Trophoblast cell (in vitro differentiated cells and primary cell): ENCODE results near the gene STIM1.

Experiments used
- DNase-seq, 2 donors: peaks; one replicate each; pipeline ENCODE4 v3.0.0-alpha.2; 2016
- H2AFZ ChIP-seq: 2 replicates; pipeline ENCODE4 v1.6.1; 2013; ENCODE audit warnings: low read length, moderate library complexity, mild to moderate bottlenecking; ENCODE audit not compliant: insufficient read depth, poor library complexity
- H2AK5ac ChIP-seq: 2 replicates; pipeline ENCODE4 v1.6.1; 2013; ENCODE audit warnings: mild to moderate bottlenecking, low read length
- H2BK120ac ChIP-seq: 2 replicates; pipeline ENCODE4 v1.6.1; 2013; ENCODE audit warnings: low read length, mild to moderate bottlenecking, moderate library complexity; ENCODE audit not compliant: insufficient read depth, poor library complexity
- H2BK12ac ChIP-seq: 2 replicates; pipeline ENCODE4 v1.6.1; 2013; ENCODE audit warnings: mild to moderate bottlenecking, low read length, moderate library complexity
- H2BK5ac ChIP-seq: 2 replicates; pipeline ENCODE4 v1.6.1; 2013; ENCODE audit warnings: low read length, low read depth, moderate library complexity, mild to moderate bottlenecking; ENCODE audit not compliant: poor library complexity
- H3K14ac ChIP-seq: 2 replicates; pipeline ENCODE4 v1.6.1; 2013; ENCODE audit warnings: mild to moderate bottlenecking, low read length
- H3K18ac ChIP-seq: 2 replicates; pipeline ENCODE4 v1.6.1; 2013; ENCODE audit warnings: mild to moderate bottlenecking, low read length
- H3K23ac ChIP-seq: 2 replicates; pipeline ENCODE4 v1.6.1; 2013; ENCODE audit warnings: low read length
- H3K27ac ChIP-seq: 2 replicates; pipeline ENCODE4 v1.5.1; 2013; ENCODE audit warnings: low read depth, mild to moderate bottlenecking, inconsistent platforms, low read length, moderate library complexity
- H3K27me3 ChIP-seq: 2 replicates; pipeline ENCODE4 v1.6.1; 2013; ENCODE audit warnings: inconsistent platforms, mild to moderate bottlenecking, low read length, moderate library complexity; ENCODE audit not compliant: insufficient read depth
- H3K36me3 ChIP-seq, 2 experiments: 1 replicate in 1 of 2; 2 replicates in 1 of 2; pipeline ENCODE4 v1.6.1; 2013; ENCODE audit warnings: low read length in 2 of 2, mild to moderate bottlenecking in 2 of 2, moderate library complexity in 1 of 2; ENCODE audit not compliant: insufficient read depth in 2 of 2, control insufficient read depth in 1 of 2
- H3K4ac ChIP-seq: 2 replicates; pipeline ENCODE4 v1.6.1; 2013; ENCODE audit warnings: low read depth, mild to moderate bottlenecking, low read length, moderate library complexity
- H3K4me1 ChIP-seq, 2 experiments: 1 replicate in 1 of 2; 2 replicates in 1 of 2; pipeline ENCODE4 v1.6.1; 2013; ENCODE audit warnings: low read length in 2 of 2, mild to moderate bottlenecking in 2 of 2, moderate library complexity in 1 of 2; ENCODE audit not compliant: insufficient read depth in 2 of 2, control insufficient read depth in 1 of 2
- H3K4me2 ChIP-seq: 2 replicates; pipeline ENCODE4 v1.6.1; 2013; ENCODE audit warnings: inconsistent platforms, mild to moderate bottlenecking, low read length, moderate library complexity
- H3K4me3 ChIP-seq: 2 replicates; pipeline ENCODE4 v1.5.1; 2013; ENCODE audit warnings: mild to moderate bottlenecking, low read depth, low read length, inconsistent platforms
- H3K79me1 ChIP-seq: one replicate; pipeline ENCODE4 v1.6.1; 2013; ENCODE audit warnings: low read length
- H3K79me2 ChIP-seq: 2 replicates; pipeline ENCODE4 v1.6.1; 2013; ENCODE audit warnings: low read length, mild to moderate bottlenecking; ENCODE audit not compliant: control insufficient read depth, insufficient read depth, poor library complexity
- H3K9ac ChIP-seq: 2 replicates; pipeline ENCODE4 v1.6.1; 2013; ENCODE audit warnings: mild to moderate bottlenecking, low read length
- H3K9me3 ChIP-seq: 2 replicates; pipeline ENCODE4 v1.6.1; 2013; ENCODE audit warnings: low read depth, mild to moderate bottlenecking, control low read depth, inconsistent platforms, low read length; ENCODE audit not compliant: insufficient read depth
- H4K12ac ChIP-seq: 2 replicates; pipeline ENCODE4 v1.6.1; 2013; ENCODE audit warnings: low read depth, mild to moderate bottlenecking, low read length, moderate library complexity
- H4K8ac ChIP-seq: 2 replicates; pipeline ENCODE4 v1.6.1; 2013; ENCODE audit warnings: low read depth, mild to moderate bottlenecking, low read length, moderate library complexity
- H4K91ac ChIP-seq: one replicate; pipeline ENCODE4 v1.6.1; 2013; ENCODE audit warnings: low read depth, mild to moderate bottlenecking, low read length, moderate library complexity
- WGBS: extraction: QIAGEN DNeasy Blood & Tissue Kit; methylation state at CpG from one replicate; pipeline ENCODE4 v1.1.7; 2013; ENCODE audit warnings: missing lambda C conversion rate; ENCODE audit not compliant: insufficient read length, insufficient coverage; ENCODE audit errors: extremely low coverage; 5-methylcytosine and 5-hydroxymethylcytosine counted together

The STIM1 gene

DNA sequence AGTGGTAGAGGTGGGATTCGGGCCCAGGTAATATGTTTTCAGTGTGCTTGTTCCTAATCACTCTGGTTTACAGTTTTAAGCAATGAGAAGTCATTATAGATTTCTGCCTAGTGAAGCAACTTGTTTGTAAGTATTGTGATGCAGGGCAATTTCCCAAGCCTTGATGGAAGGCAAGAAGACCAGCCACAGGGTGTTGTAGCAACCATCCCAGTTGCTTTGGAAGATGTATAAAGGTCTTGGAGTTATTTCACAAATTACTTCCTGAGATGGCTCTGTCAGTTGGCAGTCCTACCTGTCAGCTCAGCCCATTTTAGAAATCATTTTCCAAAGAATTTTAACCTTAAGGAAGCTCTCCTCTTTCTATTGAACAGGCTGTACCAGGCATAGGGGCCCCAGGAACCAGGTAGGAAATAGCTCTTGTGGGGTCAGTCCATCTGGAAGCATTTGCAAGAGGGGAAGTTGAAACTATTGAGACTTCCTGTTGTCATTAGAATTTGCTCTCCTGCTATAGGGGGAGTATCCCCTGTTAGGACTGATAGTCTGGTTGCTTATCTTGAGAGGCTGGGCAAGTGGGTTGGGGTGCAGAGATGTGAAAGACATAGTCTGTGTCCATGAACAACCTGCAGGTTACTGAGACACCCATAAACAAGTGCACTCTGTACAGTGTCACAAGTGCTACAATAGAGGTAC lies 47.9 kb downstream of the STIM1 start:
- H4K8ac ChIP-seq, result no peak overlapping the region
- no peak overlapping the region for H4K12ac ChIP-seq
- H4K91ac ChIP-seq, result no peak overlapping the region
- H3K14ac ChIP-seq, result no peak overlapping the region
- no peaks in the 10 kb centered on the region for H3K79me2 ChIP-seq
- H3K27ac ChIP-seq, result no peak overlapping the region
- H3K4me3 ChIP-seq, result no peak overlapping the region
- H3K18ac ChIP-seq, result no peak overlapping the region
- no peak overlapping the region for H2AK5ac ChIP-seq
- no peak overlapping the region for H3K9ac ChIP-seq
- no peak overlapping the region for H2BK5ac ChIP-seq
- H3K9me3 ChIP-seq, result peaks cover 3% of the 10 kb centered on the region
- no peaks in the 10 kb centered on the region for H3K36me3 ChIP-seq
- H3K79me1 ChIP-seq, result peaks cover 2% of the 10 kb centered on the region
- H2BK12ac ChIP-seq, result no peak overlapping the region
- no peak overlapping the region for H3K23ac ChIP-seq
- no peak overlapping the region for H3K4me2 ChIP-seq
- DNase-seq, result no peak
- no peak overlapping the region for H2AFZ ChIP-seq
- WGBS, result no CpG with 5 or more reads among the region's 1 CpG
- H2BK120ac ChIP-seq, result no peak overlapping the region
- H3K4ac ChIP-seq, result no peak overlapping the region
- peaks cover 6 to 18% of the 10 kb centered on the region in 2 experiments for H3K4me1 ChIP-seq
- no peaks in the 10 kb centered on the region for H3K27me3 ChIP-seq

DNA sequence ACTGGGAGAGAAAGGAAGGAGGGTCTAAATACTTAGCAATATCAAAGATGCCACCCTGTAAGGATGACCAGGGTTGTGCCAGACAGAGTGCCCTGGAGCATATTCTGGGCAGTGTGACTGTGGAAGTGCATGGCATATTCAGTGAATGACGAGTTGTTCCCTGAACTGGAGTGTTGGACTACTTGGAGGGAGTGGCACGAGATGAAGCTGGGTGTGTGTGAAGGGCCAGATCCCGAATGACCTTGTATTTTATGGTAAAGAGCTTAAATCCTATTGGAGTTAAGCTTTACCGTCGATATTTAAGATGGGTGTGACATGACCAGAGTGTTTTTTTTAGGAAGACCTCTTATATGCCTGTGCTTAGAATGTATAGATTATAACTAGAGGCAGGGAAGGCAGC lies 48.8 kb downstream of the STIM1 start:
- no peaks in the 10 kb centered on the region for H3K36me3 ChIP-seq
- peaks cover 2% of the 10 kb centered on the region for H3K79me1 ChIP-seq
- peak overlapping the region; percentile 44 for H3K27ac ChIP-seq
- no peak overlapping the region for H3K18ac ChIP-seq
- no peak overlapping the region for H4K8ac ChIP-seq
- peak overlapping the region; percentile 10 for H2BK120ac ChIP-seq
- no peaks in the 10 kb centered on the region for H3K27me3 ChIP-seq
- no peak overlapping the region for H3K9ac ChIP-seq
- H3K4me3 ChIP-seq, result no peak overlapping the region
- H3K79me2 ChIP-seq, result no peaks in the 10 kb centered on the region
- H3K9me3 ChIP-seq, result peaks cover 3% of the 10 kb centered on the region
- H3K4me2 ChIP-seq, result no peak overlapping the region
- no peak overlapping the region for H3K23ac ChIP-seq
- H3K4me1 ChIP-seq, result peaks cover 6 to 18% of the 10 kb centered on the region in 2 experiments
- H2BK12ac ChIP-seq, result peak overlapping the region; percentile 35
- H2AK5ac ChIP-seq, result no peak overlapping the region
- H2AFZ ChIP-seq, result no peak overlapping the region
- H2BK5ac ChIP-seq, result no peak overlapping the region
- peak overlapping the region; percentile 42 for H4K91ac ChIP-seq
- peak in 1 of 2 donors; percentile 46 for DNase-seq
- no peak overlapping the region for H3K14ac ChIP-seq
- no peak overlapping the region for H4K12ac ChIP-seq
- no peak overlapping the region for H3K4ac ChIP-seq
- no CpG with 5 or more reads among the region's 5 CpGs for WGBS

DNA sequence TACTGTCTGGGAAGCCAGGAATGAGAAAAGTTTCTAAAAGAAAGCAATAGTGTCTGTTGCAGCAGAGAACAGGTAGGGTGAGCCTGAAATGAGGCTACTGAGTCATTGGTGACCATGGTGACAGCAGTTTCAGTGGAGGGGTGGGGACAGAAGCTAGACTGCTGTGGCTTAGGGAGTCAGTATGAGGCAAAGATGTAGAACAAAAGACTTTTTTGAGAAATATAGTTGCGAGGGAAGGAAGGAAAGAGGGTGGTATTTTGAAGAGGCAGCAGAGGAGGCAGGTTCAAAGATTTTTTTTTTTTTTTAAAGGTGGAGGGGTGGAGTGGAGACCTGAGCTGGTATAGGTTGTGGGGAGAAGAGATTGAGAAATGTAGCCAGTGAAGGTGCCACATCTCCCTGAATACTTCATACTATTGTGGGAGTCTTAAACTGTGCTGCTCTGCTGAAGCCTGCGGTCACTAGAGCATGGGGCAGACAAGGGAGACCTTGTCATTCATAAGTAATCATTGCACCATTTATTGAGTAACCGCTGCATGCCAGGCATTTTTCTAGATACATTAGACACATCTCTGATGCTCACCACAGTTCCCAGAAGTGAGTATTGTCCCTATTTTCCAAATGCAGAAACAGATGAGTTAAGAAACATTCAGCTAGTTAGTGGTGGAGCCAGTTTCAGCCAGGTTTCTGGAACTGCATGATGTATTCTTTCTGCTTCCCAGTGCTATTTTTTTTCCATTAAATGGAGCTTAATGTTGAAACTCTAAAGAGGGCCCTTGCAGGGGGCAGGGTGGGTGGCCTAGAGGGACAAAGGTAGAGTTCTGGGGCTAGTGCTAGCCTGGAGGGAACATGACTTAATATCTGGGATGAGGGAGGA lies 49.9 kb downstream of the STIM1 start:
- Histone ChIP-seq H3K79me1 (peaks cover 2% of the 10 kb centered on the region), H3K23ac (no peak overlapping the region), H3K4me1 (peaks cover 6 to 18% of the 10 kb centered on the region in 2 experiments), H2AFZ (no peak overlapping the region), H4K12ac (no peak overlapping the region), H3K27me3 (no peaks in the 10 kb centered on the region), H3K79me2 (no peaks in the 10 kb centered on the region), H3K27ac (peak overlapping the region; percentile 44), H3K4me2 (peak overlapping the region; percentile 28), H3K4ac (no peak overlapping the region), H2BK5ac (no peak overlapping the region), H2BK12ac (no peak overlapping the region), H3K9ac (no peak overlapping the region), H4K91ac (no peak overlapping the region), H3K36me3 (no peaks in the 10 kb centered on the region), H2BK120ac (no peak overlapping the region), H3K14ac (no peak overlapping the region), H3K9me3 (peaks cover 2% of the 10 kb centered on the region), H3K18ac (no peak overlapping the region), H2AK5ac (no peak overlapping the region), H3K4me3 (no peak overlapping the region), H4K8ac (no peak overlapping the region)
- peak; percentile 95 to 99 for DNase-seq
- 100% methylated on average over 1 of the region's 3 CpGs for WGBS

DNA sequence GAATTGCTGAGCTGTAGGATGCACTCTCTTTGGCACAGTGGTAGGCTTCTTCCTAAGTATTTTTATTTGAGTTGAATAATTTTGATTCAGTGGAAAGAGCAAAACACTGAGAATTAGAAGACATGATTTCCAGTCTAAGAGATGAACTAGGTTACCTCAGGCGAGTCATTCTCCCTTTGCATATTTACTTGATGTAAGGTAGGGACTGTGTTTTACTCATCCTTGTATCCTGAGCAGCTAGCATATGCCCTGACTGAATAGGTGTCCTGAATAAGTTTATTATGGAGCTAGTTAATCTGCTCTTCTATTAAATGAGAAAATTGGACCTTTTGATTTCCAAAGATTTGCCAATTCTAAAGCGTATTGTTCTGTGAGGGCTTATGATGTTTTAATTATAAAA lies 50.7 kb downstream of the STIM1 start:
- Histone ChIP-seq H3K4me3 (no peak overlapping the region), H3K9ac (no peak overlapping the region)

More for the DNA sequence above, 50.7 kb downstream of the STIM1 start:
- Histone ChIP-seq H3K14ac (no peak overlapping the region), H3K79me1 (peaks cover 2% of the 10 kb centered on the region), H2BK5ac (no peak overlapping the region), H3K4me2 (no peak overlapping the region), H4K91ac (no peak overlapping the region), H3K23ac (no peak overlapping the region), H2BK12ac (no peak overlapping the region), H3K18ac (no peak overlapping the region), H3K9me3 (no peaks in the 10 kb centered on the region), H2AK5ac (no peak overlapping the region), H4K8ac (no peak overlapping the region), H2BK120ac (no peak overlapping the region), H3K27ac (peak overlapping the region; percentile 40), H3K79me2 (no peaks in the 10 kb centered on the region), H3K4ac (no peak overlapping the region), H3K36me3 (no peaks in the 10 kb centered on the region), H3K4me1 (peaks cover 6 to 18% of the 10 kb centered on the region in 2 experiments), H3K27me3 (no peaks in the 10 kb centered on the region), H4K12ac (no peak overlapping the region), H2AFZ (no peak overlapping the region)
- no CpG with 5 or more reads among the region's 2 CpGs for WGBS
- DNase-seq, result no peak
